Stomach (tissue), 9 donors: ENCODE measurements around the gene PPP1R13B. TPM values are rescaled to one million over a fixed set of nuclear protein-coding genes. Genes with fewer than 3 reads are reported as not detected.

ENCODE experiments used
- DNase-seq, 2 donors: peaks; one replicate each; pipeline versions ENCODE4 v3.0.0 to v3.0.0-alpha.2; 2013 to 2019
- H3K27ac ChIP-seq, 5 donors: fragments of 200-600 bp in 4 of 5; sonication (generic) in 4 of 5; one replicate each; pipeline ENCODE4 v1.5.1; 2013 to 2019; ENCODE audit warnings: mild to moderate bottlenecking in 1 of 5, moderate library complexity in 1 of 5
- H3K27me3 ChIP-seq, 3 donors: fragments of 200-600 bp; sonication (generic); one replicate each; pipeline ENCODE4 v1.5.1; 2017 to 2019; ENCODE audit warnings: mixed run types in 1 of 3
- H3K36me3 ChIP-seq, 4 donors: fragments of 200-600 bp; sonication (generic); 1 replicate in 3 of 4; 2 replicates in 1 of 4; pipeline ENCODE4 v1.5.1; 2016 to 2019
- H3K4me1 ChIP-seq, 4 donors: fragments of 200-600 bp; sonication (generic); one replicate each; pipeline ENCODE4 v1.5.1; 2016 to 2019
- H3K4me3 ChIP-seq, 4 donors: fragments of 200-600 bp; sonication (generic) in 3 of 4; one replicate each; pipeline ENCODE4 v1.5.1; 2016 to 2019; ENCODE audit warnings: mild to moderate bottlenecking in 1 of 4
- H3K9me3 ChIP-seq, 4 donors: fragments of 200-600 bp; sonication (generic); one replicate each; pipeline ENCODE4 v1.5.1; 2016 to 2019
- CTCF ChIP-seq, 7 experiments: fragments of 450-650 bp in 4 of 7; fragments of 200-600 bp in 3 of 7; sonication (generic) in 3 of 7; IDR thresholded peaks; one replicate each; pipeline ENCODE4 v1.5.1; 2016 to 2019; ENCODE audit warnings: antibody characterized with exemption in 7 of 7, control low read depth in 2 of 7, mild to moderate bottlenecking in 1 of 7
- EP300 ChIP-seq: sonication (generic); formaldehyde crosslinking; IDR thresholded peaks from one replicate; pipeline ENCODE4 v1.6.1; 2017; ENCODE audit warnings: antibody characterized with exemption
- POLR2A ChIP-seq, 4 donors: fragments of 450-650 bp; IDR thresholded peaks; one replicate each; pipeline ENCODE4 v1.6.1; 2016; ENCODE audit warnings: antibody characterized with exemption in 4 of 4, control low read depth in 2 of 4, mild to moderate bottlenecking in 1 of 4, moderate library complexity in 1 of 4
- POLR2AphosphoS5 ChIP-seq, 3 donors: sonication (generic); formaldehyde crosslinking; IDR thresholded peaks; one replicate each; pipeline ENCODE4 v1.6.1; 2016; ENCODE audit warnings: antibody characterized with exemption in 3 of 3
- WGBS, 5 donors: extraction: QIAGEN DNeasy Blood & Tissue Kit in 3 of 5; methylation state at CpG; one replicate each; pipeline versions ENCODE4 v1.1.5 to v1.1.7; 2013 to 2018; 5-methylcytosine and 5-hydroxymethylcytosine counted together
- intact Hi-C: fragments of 100-400 bp; cut with DNase I; formaldehyde crosslinking; loops from one replicate; pipeline ENCODE4 v1.15.1; 2023; ENCODE audit warnings: low total_unique reads
- polyA plus RNA-seq, 3 donors: library from polyadenylated mRNA; stranded (reverse); fragments of 200-250 nt; gene quantifications; one replicate each; pipeline ENCODE4 v1.2.3, GENCODE V29; 2013
- total RNA-seq, 5 donors: library from RNA; depleted of rRNA; stranded (reverse); fragments of >200 nt; gene quantifications; one replicate each; pipeline versions ENCODE4 v1.1.0 to v1.2.3, GENCODE V29; 2014 to 2016
- donor health status: healthy with polysubstance abuse.
- donor health status: Bipolar disorder and iron deficiency.
- donor health status: healthy.

The PPP1R13B gene
- total and polyA plus RNA-seq, 8 donors = 10.8 to 84.0 (median 18.3) TPM

GRCh38 chr14:103687712-103688111 is 159.7 kb downstream of the PPP1R13B start:
- WGBS, 5 donors = 86 to 95% (median 92%) methylated on average over 4 of the region's 4 CpGs
- intact Hi-C loops = no loop called here
- Histone ChIP-seq H3K36me3 (peaks cover 47 to 97% (median 96%) of the 10 kb centered on the region in 4 donors), H3K9me3 (no peaks in the 10 kb centered on the region), H3K27ac (no peak overlapping the region), H3K4me3 (no peak overlapping the region), H3K4me1 (peaks cover under 1 to 25% (median 12%) of the 10 kb centered on the region in 4 donors), H3K27me3 (no peaks in the 10 kb centered on the region)
- DNase-seq = no peak
- no peak for TF ChIP-seq POLR2A (IDR thresholded peaks at IDR 0.05)

- Histone ChIP-seq H3K27me3 (no peaks in the 10 kb centered on the region), H3K27ac (no peak overlapping the region), H3K4me3 (no peak overlapping the region), H3K36me3 (peaks cover 50 to 98% (median 96%) of the 10 kb centered on the region in 4 donors), H3K9me3 (no peaks in the 10 kb centered on the region), H3K4me1 (peaks cover 0 to 24% (median 11%) of the 10 kb centered on the region in 4 donors)
- TF ChIP-seq EP300 = no peak
- no peak for TF ChIP-seq POLR2A (IDR thresholded peaks at IDR 0.05)
- TF ChIP-seq POLR2AphosphoS5 (IDR thresholded peaks at IDR 0.05) = no peak
- no peak for TF ChIP-seq CTCF (IDR thresholded peaks at IDR 0.05)
- DNase-seq = no peak
- WGBS, 5 donors = 82 to 86% (median 85%) methylated on average over 19 of the region's 19 CpGs
- intact Hi-C loops = no loop called here
These were observed 160.4 kb downstream of the PPP1R13B start for GRCh38 chr14:103686831-103687485.

DNA sequence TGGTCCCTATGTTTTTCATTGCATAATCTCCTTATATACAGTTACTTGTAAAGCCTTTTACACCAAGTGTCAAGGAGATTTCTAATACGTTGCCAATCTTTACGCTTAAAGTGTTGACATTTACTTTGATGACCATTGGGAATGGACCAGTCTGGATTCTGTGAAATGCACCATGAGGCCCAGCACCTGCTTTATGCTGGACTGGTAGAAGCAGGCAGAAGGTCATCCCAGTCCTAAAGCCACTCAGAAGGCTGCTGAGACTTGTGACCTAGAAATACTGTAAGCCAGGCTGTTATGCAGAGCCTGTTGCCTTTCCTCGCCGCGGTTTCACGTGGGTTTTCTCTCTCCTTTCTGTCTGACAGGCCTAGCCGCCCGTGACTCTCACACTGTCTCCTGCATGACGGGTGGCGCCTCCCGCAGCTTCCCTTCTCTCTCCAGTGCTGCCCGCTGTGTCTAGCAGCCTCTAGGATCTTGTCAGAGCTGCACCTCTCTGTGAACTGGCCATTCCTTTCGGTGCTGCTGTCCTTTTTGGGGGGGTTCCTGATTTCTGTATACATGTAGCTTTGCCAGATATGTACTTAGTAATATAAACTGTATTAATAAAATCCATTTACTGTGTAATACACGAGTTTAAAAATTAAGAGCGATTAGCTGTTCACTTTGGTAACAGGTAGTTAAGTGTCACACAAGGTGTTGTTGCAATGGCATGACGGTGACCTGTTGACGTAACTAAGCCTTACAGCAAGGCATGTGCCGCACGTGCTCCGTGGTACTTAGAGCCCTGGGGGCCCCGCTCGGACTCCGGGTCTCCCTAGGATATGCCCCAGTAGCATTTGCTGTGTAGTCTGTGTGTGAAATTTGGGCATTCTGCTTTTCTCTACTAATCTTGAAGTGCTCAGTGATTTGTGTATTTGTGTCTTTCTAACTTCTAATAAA is 161.8 kb downstream of the PPP1R13B start:
- 88 to 94% (median 90%) methylated on average over 23 of the region's 23 CpGs for WGBS, 5 donors
- TF ChIP-seq POLR2AphosphoS5 (IDR thresholded peaks at IDR 0.05) (no peak), EP300 (no peak), POLR2A (IDR thresholded peaks at IDR 0.05) (no peak), CTCF (IDR thresholded peaks at IDR 0.05) (no peak)
- Histone ChIP-seq H3K9me3 (no peaks in the 10 kb centered on the region), H3K27me3 (no peaks in the 10 kb centered on the region), H3K4me1 (peaks cover 0 to 24% (median 11%) of the 10 kb centered on the region in 4 donors), H3K36me3 (peaks cover 55 to 100% (median 99%) of the 10 kb centered on the region in 4 donors), H3K4me3 (no peak overlapping the region), H3K27ac (no peak overlapping the region)
- DNase-seq = no peak
- intact Hi-C loops = no loop called here

- WGBS, 5 donors = 87 to 92% (median 90%) methylated on average over 15 of the region's 15 CpGs
- intact Hi-C loops = no loop called here
- Histone ChIP-seq H3K9me3 (no peaks in the 10 kb centered on the region), H3K36me3 (peaks cover 61 to 100% (median 99%) of the 10 kb centered on the region in 4 donors), H3K27ac (no peak overlapping the region), H3K27me3 (no peaks in the 10 kb centered on the region), H3K4me1 (peaks cover 0 to 24% (median 12%) of the 10 kb centered on the region in 4 donors), H3K4me3 (no peak overlapping the region)
- no peak for DNase-seq
- no peak for TF ChIP-seq EP300
- no peak for TF ChIP-seq POLR2AphosphoS5 (IDR thresholded peaks at IDR 0.05)
- TF ChIP-seq CTCF (IDR thresholded peaks at IDR 0.05) = no peak
These were observed 162.5 kb downstream of the PPP1R13B start for GRCh38 chr14:103684871-103685270.
